Amniotic epithelial cell (primary cell): ENCODE measurements around the gene MPHOSPH8.
"Not testable (repeated sequence)": the region's sequence is repeated elsewhere in the genome, so short reads cannot be mapped to it uniquely, and the experiment has no call there.

Experiments
- DNase-seq: peaks from one replicate; pipeline ENCODE4 v3.0.0-alpha.2; 2010; ENCODE audit warnings: low read depth

Gene MPHOSPH8

DNA sequence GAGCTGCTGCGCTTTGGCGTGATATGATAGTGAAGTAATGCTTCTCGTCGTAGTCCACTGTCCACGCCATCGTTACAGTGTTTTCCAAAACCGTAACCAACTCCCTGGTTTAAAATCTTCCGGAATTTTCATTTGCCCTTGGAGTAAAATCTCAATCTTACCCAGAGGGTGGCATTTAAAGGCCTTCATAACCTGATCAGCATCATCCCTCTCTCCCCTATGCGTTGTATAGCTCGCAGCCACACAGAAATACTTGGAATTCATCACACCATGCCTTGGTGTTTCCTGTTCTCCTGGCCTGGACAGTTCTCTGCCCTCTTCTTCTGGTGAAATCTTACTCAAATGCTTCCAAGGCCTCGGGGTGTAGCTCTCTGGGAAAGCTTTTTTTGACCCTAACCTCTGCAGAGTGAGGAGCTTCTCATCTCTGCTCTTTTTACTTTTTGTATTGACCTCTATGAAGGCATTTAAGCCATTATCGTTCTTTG is 839 bp downstream of the MPHOSPH8 start:
- peak; percentile 51 for DNase-seq

GRCh38 chr13:19635926-19636325 is 2.5 kb downstream of the MPHOSPH8 start:
- not testable (repeated sequence) for DNase-seq

- DNase-seq: no peak
These were observed 10.2 kb downstream of the MPHOSPH8 start for GRCh38 chr13:19643652-19644051.

DNA sequence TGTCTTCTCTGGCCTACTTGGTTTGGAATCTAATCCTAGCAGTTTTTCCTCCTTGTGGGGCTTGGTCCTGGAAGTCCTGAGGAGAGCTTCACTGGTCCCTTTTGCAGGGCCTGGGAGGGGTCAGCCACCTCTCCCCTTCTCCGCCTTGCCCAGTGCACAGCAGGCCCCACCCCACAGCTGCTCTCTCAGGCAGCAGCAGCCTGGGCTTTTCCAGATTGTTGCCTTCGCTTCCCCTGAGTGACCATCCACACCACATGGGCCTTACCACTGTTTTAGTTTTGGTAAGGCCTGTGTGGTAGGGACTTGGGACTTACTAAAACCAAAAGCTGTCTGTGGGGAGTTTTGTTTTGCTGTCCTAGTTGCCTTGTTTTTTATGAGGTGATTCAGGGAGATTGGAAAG is 11.5 kb downstream of the MPHOSPH8 start:
- DNase-seq: no peak

DNA sequence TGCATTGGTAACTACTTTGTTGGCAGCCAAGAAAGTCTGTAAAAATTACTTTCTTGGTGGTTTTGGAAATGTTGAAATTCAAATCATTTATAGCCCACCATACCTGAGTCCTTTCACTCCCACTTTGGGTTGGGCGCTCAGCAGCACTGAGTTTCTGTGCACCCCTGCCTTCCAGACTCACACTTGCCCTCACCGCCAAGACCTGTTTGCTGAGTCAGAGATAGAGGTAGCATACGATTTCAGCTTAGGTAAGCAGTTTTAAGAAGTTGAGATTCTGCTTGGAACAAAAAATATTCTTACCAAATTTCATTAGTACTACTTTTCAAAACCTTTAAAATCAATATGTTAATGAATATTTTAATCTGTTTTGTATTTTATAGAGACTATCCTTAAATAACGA is 12.6 kb downstream of the MPHOSPH8 start:
- DNase-seq: no peak

DNA sequence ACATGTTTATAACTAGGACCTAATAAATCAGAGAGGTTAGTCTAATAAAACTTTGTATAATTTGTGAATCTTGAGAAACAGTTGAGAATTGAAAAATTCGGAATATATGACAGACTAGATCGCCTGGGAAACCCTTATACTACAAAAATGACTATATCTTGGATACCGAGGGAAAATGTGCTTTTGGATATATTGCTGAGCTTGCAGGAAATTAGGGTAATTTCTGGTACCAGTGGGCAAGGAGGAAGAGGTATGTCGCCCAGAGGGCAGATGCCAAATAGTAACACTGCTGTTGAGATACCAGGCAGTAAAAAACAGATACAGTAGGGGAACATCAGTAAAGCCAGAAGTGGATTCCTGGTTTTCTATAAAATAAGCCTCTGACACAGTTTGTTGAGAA is 17.3 kb downstream of the MPHOSPH8 start:
- DNase-seq: no peak

DNA sequence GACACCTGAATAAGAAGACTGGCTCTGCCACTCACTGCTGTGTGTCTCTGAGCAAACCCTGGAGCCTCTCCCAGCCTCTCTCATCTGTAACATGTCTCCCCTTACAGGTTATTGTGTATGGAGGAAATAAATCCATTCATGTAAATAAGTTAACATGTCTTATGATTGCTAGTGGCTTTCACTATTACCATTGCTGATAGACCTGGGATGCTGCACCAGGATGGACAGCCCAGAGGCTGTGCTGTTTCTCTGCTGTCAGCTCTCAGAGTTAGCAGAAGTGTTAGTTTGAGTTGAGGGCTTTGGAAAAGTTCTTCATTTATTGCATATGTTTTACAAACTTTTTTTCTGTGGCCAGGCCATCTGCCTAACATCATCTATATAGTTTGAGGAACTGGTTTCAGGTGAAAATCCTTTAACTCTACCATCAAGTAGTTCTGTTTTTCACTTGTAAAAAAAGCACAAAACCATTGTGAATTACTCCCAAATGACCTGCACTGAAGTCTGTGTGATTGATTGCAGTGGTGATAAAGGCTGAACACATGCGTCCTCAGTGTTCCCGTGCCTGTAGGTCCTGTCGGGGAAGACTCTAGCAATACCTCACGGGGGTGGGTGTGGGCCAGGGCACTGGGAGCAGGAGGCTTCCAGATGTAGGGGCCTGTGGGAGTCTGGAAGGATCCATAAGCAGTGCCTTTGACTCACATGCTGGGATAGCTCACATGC is 24.6 kb downstream of the MPHOSPH8 start:
- peak; percentile 91 for DNase-seq

GRCh38 chr13:19658831-19659230 is 25.4 kb downstream of the MPHOSPH8 start:
- DNase-seq: no peak

DNA sequence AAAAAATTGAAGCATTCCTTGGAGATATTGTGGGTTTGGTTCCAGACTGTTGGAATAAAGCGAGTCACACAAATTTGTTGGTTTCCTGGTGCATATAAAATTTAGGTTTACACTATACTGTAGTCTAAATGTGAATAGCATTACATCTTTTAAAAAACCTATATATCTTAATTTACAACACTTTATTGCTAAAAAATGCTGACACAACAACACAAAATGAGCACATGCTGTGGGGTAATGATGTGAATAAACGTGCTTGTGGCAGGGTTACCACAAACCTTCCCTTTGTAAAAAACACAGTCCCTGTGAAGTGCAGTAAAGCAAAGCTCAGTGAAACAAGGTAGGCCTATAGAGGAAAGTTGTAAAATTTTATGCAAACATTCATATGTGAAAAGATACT is 27.7 kb downstream of the MPHOSPH8 start:
- no peak for DNase-seq

- no peak for DNase-seq
These were observed 28.1 kb downstream of the MPHOSPH8 start for GRCh38 chr13:19661561-19661960.

GRCh38 chr13:19663416-19663979 is 30.0 kb downstream of the MPHOSPH8 start:
- DNase-seq: no peak

DNA sequence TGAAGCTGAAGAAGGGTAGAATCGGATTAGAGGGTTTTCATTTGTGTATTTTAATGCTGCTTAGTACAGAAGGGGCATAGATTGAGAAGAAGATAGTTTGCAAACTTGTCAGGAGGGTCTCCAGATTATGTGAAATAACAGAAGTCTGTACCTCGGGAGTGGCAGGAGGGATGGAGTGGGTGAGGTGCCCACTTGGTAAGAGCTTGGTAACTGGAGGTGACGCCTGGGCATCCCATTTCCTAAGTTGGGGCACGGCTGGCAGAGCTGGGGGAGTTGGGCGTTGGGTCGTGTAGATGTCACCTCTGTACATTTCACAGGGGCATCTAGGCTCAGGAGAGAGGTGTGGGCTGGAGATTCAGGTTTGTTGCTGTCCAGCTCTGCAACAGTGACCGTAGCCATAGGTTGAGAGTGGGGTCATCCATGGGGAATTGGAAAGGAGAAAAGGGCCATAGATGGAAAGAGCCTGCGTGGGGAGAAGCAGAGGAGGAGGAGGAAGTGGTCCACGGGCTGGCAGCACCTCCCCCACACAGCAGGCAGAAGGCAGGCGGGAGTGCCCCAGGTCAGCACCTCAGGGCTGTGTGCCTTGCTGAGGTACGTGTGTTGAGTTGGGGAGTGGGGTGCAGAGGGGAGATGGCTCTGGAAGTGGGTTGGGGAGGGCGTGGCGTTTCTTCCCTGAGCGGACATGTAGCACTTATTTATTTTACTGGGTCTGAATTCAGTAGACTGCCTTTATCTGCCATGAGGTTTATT is 31.2 kb downstream of the MPHOSPH8 start:
- no peak for DNase-seq

DNA sequence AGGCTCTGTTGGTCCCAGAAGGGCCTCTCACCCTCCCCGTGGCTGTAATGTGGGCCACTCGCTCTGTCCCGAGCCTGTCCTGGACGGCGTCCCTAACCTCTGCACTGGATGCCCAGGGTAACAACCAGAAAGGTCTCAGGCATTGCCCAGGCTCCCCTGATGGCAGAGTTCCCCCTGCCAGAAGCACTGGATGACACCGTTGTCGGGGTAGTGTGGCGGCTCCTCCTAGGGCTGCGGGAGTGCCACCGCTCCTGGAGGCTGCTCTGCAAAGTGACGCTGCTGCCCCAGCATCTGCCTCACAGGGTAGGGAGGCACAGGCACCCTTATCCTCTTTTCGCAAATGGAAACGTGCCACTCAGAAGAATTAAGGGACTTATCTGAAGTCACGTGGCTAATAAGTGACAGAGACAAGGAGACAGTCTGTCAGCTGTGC is 32.0 kb downstream of the MPHOSPH8 start:
- DNase-seq: no peak

- no peak for DNase-seq
These were observed 35.3 kb downstream of the MPHOSPH8 start for GRCh38 chr13:19668778-19669177.

- peak; percentile 54 for DNase-seq
These were observed 36.7 kb downstream of the MPHOSPH8 start for GRCh38 chr13:19670147-19670546.

- no peak for DNase-seq
These were observed 39.5 kb downstream of the MPHOSPH8 start for GRCh38 chr13:19672990-19673389.

DNA sequence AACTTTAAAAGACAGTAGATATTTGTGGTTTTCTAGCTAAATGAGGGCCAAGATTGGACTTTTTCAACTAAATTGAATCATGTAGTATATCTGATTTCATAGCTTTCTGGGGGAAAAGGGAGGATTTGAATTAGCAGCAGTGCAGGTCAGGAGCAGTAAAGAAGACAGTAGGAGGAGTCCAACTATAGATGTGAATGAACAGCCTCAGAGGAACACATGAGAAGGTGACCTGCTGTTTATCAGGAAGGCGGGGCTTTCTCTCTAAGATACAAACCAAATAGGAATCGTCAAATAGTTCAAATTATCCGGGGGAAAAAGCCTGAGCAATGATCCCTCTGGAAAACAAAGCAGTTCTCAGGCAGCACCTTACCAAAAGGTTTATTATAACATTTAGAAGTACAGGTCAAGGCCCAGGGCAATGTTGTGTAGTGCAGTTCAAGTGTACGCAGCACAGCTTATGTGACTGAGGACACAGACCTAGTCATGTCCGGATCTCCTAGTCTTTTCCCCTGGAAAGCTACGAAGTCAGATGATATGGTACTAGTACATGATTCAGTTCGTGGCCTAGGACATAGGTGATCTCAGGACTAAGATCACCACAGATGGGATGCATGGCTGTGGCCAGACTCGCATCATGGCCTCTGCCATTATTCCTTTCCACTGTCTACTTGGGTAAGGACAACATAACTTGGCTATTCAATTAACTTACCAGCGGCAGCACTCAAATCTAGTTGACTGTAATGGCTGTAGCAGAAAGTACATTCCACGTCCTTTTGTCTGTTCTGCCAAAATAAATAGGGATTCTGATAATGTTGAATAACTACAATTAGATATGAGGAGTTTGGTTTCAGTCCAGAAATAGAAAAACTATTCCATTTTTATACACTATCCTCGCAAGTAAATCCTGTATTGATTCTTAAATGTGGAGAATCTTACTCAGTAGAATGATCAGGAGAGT is 40.3 kb downstream of the MPHOSPH8 start:
- no peak for DNase-seq

DNA sequence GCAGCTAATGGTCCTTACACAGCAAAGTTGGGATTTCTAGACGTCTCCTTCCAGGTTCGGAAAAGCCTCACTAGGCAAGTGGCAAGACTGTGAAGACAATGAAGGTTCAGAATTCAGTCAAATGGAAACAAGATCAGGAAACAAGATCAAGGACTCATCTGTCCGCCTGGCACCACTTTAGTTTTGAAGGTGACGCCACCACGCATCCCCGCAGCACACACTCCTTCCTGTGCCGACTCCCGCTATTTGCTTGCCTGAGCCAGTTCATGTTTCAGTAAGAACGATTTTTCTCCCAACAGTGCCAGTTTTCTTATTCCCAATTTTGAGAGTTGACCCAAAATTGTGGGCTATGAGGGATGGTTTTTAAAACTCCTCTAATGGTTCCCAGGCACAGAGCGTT is 41.4 kb downstream of the MPHOSPH8 start:
- DNase-seq: no peak

DNA sequence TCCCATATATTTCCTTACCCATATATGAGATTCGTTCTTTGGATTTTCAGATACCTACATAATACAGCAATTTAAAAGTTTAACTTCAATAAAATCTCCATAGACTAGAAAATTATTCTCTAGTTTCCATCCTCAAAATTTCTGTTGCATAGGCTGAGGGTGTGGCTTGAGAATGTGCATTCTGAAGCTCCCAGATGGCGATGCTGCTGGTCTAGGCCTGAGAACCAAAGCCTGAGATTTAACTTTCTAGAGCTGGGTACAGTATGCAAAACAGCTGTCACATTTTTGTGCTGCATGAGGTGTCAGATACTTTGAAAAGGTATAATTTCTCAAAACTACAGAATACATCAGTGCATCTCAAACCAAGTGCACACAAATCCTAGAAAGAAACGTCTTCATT is 42.7 kb downstream of the MPHOSPH8 start:
- DNase-seq: no peak

DNA sequence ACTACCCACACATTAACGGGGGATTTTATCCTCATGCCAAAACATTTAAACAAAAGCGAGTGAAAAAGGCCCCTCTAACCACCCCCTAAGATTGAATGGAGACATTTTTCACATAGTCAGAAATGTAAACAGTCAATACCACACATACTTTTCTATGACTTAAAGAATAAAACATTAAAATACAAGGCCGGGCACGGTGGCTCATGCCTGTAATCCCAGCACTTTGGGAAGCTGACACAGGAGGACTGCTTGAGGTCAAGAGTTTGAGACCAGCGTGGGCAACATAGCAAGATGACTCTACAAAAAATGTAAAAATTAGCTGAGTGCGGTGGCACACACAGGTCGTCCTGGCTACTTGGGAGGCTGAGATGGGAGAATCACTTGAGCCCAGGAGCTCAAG is 47.3 kb downstream of the MPHOSPH8 start:
- DNase-seq: peak; percentile 7

DNA sequence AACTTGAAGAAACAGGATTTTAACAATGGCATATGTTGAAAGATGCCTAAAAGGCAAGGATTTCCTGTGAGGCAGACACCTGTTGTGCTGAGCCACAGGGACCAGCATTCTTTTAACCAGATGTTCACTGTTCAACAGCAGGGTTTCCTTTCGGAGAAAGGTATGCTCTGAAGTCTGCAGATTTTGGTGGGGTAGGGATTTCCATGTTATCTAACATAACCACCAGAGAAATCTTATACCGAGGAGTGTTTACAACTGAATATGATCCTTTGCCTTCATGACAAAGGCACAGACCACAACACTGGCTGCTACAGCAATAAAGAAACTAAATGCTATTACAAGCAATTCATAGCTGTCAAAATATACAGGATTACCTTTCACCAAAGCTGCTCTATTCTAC is 48.1 kb downstream of the MPHOSPH8 start:
- DNase-seq: no peak

DNA sequence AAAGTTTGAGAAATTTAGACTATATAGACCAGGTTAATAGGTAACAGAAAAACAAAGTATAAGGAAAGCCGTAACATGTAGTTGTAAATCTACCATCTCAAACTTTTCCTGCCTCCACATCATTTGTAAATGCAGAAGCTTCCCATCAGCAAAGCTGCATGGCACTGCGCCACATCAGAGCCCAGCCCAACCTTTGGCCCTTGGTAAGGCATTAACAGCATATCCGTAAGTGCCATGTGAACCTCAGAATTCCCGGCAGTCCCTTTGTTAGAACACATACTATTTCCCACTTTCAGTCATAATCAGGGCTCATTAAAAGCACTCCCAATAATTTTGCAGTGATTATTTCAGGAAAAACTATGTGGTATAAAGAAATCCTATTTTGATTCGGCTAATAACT is 51.6 kb downstream of the MPHOSPH8 start:
- DNase-seq: no peak
